Liver (tissue), 9 donors: ENCODE results near the gene PTBP3. TPM values are rescaled to one million over a fixed set of nuclear protein-coding genes. Genes with fewer than 3 reads are reported as not detected.

Source experiments
- DNase-seq: peaks from one replicate; pipeline ENCODE4 v3.0.0-alpha.2; 2017; ENCODE audit warnings: low spot score
- H3K27ac ChIP-seq, 2 donors: one replicate each; pipeline ENCODE4 v1.7.0; 2013; ENCODE audit warnings: inconsistent platforms in 2 of 2, low read length in 2 of 2, control low read depth in 1 of 2, low read depth in 1 of 2, mild to moderate bottlenecking in 1 of 2
- H3K27me3 ChIP-seq, 4 donors: one replicate each; pipeline versions ENCODE4 v1.6.1 to v1.7.0; 2013; ENCODE audit warnings: low read length in 3 of 4, inconsistent platforms in 1 of 4, mild to moderate bottlenecking in 1 of 4, moderate library complexity in 1 of 4; ENCODE audit not compliant: control insufficient read depth in 4 of 4, insufficient read depth in 4 of 4
- H3K36me3 ChIP-seq, 4 donors: one replicate each; pipeline versions ENCODE4 v1.6.1 to v1.7.0; 2013; ENCODE audit warnings: low read length in 3 of 4, mild to moderate bottlenecking in 3 of 4, low read depth in 1 of 4, moderate library complexity in 1 of 4; ENCODE audit not compliant: control insufficient read depth in 4 of 4, insufficient read depth in 3 of 4
- H3K4me1 ChIP-seq, 4 donors: one replicate each; pipeline versions ENCODE4 v1.6.1 to v1.7.0; 2013; ENCODE audit warnings: low read length in 3 of 4, mild to moderate bottlenecking in 3 of 4, moderate library complexity in 1 of 4; ENCODE audit not compliant: control insufficient read depth in 4 of 4, insufficient read depth in 4 of 4
- H3K4me3 ChIP-seq, 3 donors: one replicate each; pipeline versions ENCODE4 v1.6.1 to v1.7.0; 2013; ENCODE audit warnings: low read length in 3 of 3, control low read depth in 1 of 3, low read depth in 1 of 3, mild to moderate bottlenecking in 1 of 3
- H3K9ac ChIP-seq, 2 donors: one replicate each; pipeline ENCODE4 v1.7.0; 2013; ENCODE audit warnings: low read length in 2 of 2, mild to moderate bottlenecking in 2 of 2, moderate library complexity in 2 of 2, control low read depth in 1 of 2, low read depth in 1 of 2
- H3K9me3 ChIP-seq, 4 donors: one replicate each; pipeline versions ENCODE4 v1.6.1 to v1.7.0; 2013; ENCODE audit warnings: low read length in 3 of 4; ENCODE audit not compliant: control insufficient read depth in 4 of 4
- ATF3 ChIP-seq: IDR thresholded peaks from 2 replicates; pipeline ENCODE4 v1.6.1; 2016; ENCODE audit warnings: antibody characterized with exemption
- CTCF ChIP-seq: fragments of 150-350 bp; IDR thresholded peaks from 2 replicates; pipeline ENCODE4 v1.5.1; 2017; ENCODE audit warnings: improper control_type of control experiment, low read depth, low read length; ENCODE audit not compliant: missing input control
- EGR1 ChIP-seq, 2 donors: IDR thresholded peaks; 2 replicates each; pipeline ENCODE4 v1.6.1; 2016 to 2018; ENCODE audit warnings: antibody characterized with exemption in 2 of 2, low read depth in 2 of 2
- FOXA1 ChIP-seq: IDR thresholded peaks from 2 replicates; pipeline ENCODE4 v1.6.1; 2016; ENCODE audit warnings: antibody characterized with exemption
- FOXA2 ChIP-seq: IDR thresholded peaks from 2 replicates; pipeline ENCODE4 v1.6.1; 2016; ENCODE audit warnings: antibody characterized with exemption
- GABPA ChIP-seq, 2 donors: IDR thresholded peaks in 1 of 2; conservative IDR thresholded peaks in 1 of 2; 2 replicates each; pipeline ENCODE4 v1.6.1; 2016; ENCODE audit warnings: antibody characterized with exemption in 2 of 2, mild to moderate bottlenecking in 1 of 2, moderate library complexity in 1 of 2
- HNF4A ChIP-seq, 2 donors: conservative IDR thresholded peaks; 2 replicates each; pipeline ENCODE4 v1.6.1; 2016; ENCODE audit warnings: antibody characterized with exemption in 2 of 2, mild to moderate bottlenecking in 2 of 2
- HNF4G ChIP-seq: IDR thresholded peaks from 2 replicates; pipeline ENCODE4 v1.6.1; 2016; ENCODE audit warnings: antibody characterized with exemption
- JUND ChIP-seq, 2 donors: IDR thresholded peaks; 2 replicates each; pipeline ENCODE4 v1.6.1; 2016; ENCODE audit warnings: antibody characterized with exemption in 2 of 2
- MAX ChIP-seq: IDR thresholded peaks from 2 replicates; pipeline ENCODE4 v1.6.1; 2016; ENCODE audit warnings: antibody characterized with exemption
- NR2F2 ChIP-seq: IDR thresholded peaks from 2 replicates; pipeline ENCODE4 v1.6.1; 2016; ENCODE audit warnings: antibody characterized with exemption
- RAD21 ChIP-seq, 2 donors: IDR thresholded peaks; 2 replicates each; pipeline ENCODE4 v1.6.1; 2016; ENCODE audit warnings: antibody characterized with exemption in 2 of 2, mild to moderate bottlenecking in 2 of 2
- REST ChIP-seq: IDR thresholded peaks from 2 replicates; pipeline ENCODE4 v1.6.1; 2016; ENCODE audit warnings: antibody characterized with exemption, mild to moderate bottlenecking
- RXRA ChIP-seq, 2 donors: IDR thresholded peaks; 2 replicates each; pipeline ENCODE4 v1.6.1; 2017 to 2018; ENCODE audit warnings: antibody characterized with exemption in 2 of 2, mild to moderate bottlenecking in 1 of 2
- SP1 ChIP-seq: IDR thresholded peaks from 2 replicates; pipeline ENCODE4 v1.6.1; 2018; ENCODE audit warnings: antibody characterized with exemption, mild to moderate bottlenecking
- TAF1 ChIP-seq: conservative IDR thresholded peaks from 2 replicates; pipeline ENCODE4 v1.6.1; 2016; ENCODE audit warnings: antibody characterized with exemption, mild to moderate bottlenecking
- YY1 ChIP-seq: IDR thresholded peaks from 2 replicates; pipeline ENCODE4 v1.6.1; 2016; ENCODE audit warnings: antibody characterized with exemption, mild to moderate bottlenecking
- ZBTB33 ChIP-seq: IDR thresholded peaks from 2 replicates; pipeline ENCODE4 v1.6.1; 2016; ENCODE audit warnings: antibody characterized with exemption
- WGBS: extraction: QIAGEN DNeasy Blood & Tissue Kit; methylation state at CpG from one replicate; pipeline ENCODE4 v1.1.7; 2013; 5-methylcytosine and 5-hydroxymethylcytosine counted together
- polyA plus RNA-seq, 2 donors: library from polyadenylated mRNA; stranded (reverse) in 1 of 2; unstranded in 1 of 2; fragments of 200-250 nt in 1 of 2; fragments of >200 nt in 1 of 2; fragmentation: Nextera tagmentation in 1 of 2; extraction: Ambion mirVana in 1 of 2; gene quantifications; one replicate each; pipeline versions ENCODE4 v1.2.1 to v1.2.3, GENCODE V29; 2013 to 2015
- total RNA-seq, 2 donors: library from RNA; depleted of rRNA; stranded (reverse); fragments of >200 nt; gene quantifications; one replicate each; pipeline ENCODE4 v1.2.3, GENCODE V29; 2014
- donor health status: healthy.
- donor health status: healthy.
- donor health status: healthy.
- donor health status: healthy.
- donor health status: healthy.

Gene PTBP3
- total and polyA plus RNA-seq, 4 donors = 4.3 to 34.1 (median 9.2) TPM

- Histone ChIP-seq H3K9ac (peak overlapping the region in 1 of 2 donors; percentile 63), H3K9me3 (no peaks in the 10 kb centered on the region), H3K4me3 (no peak overlapping the region), H3K27me3 (no peaks in the 10 kb centered on the region), H3K4me1 (peaks cover 8 to 39% (median 23%) of the 10 kb centered on the region in 4 donors), H3K27ac (peak overlapping the region; percentile 41 to 54), H3K36me3 (no peaks in the 10 kb centered on the region)
- WGBS = 31% methylated on average over 3 of the region's 3 CpGs
- TF ChIP-seq FOXA2 (peak; percentile 93), RAD21 (IDR thresholded peaks at IDR 0.05) (peak in 1 of 2 donors; percentile 32), HNF4G (no peak), ZBTB33 (no peak), RXRA (IDR thresholded peaks at IDR 0.05) (peak in 1 of 2 donors; percentile 51), GABPA (IDR thresholded peaks at IDR 0.05 in 1 of 2, conservative IDR thresholded peaks at IDR 0.05 in 1 of 2) (no peak), ATF3 (no peak), MAX (no peak), REST (no peak), YY1 (peak; percentile 55), CTCF (no peak), SP1 (peak; percentile 64), JUND (IDR thresholded peaks at IDR 0.05) (no peak), TAF1 (no peak), EGR1 (IDR thresholded peaks at IDR 0.05; ENCODE audit: low read depth in 2 of 2) (no peak), NR2F2 (no peak), HNF4A (conservative IDR thresholded peaks at IDR 0.05) (peak; percentile 56 to 57), FOXA1 (peak; percentile 83)
- DNase-seq = no peak
These were observed 18.8 kb upstream of the PTBP3 start for GRCh38 chr9:112352209-112352608.
